8988T (cell line): ENCODE data around the gene UBE4B.
"Not testable (repeated sequence)": the region's sequence is repeated elsewhere in the genome, so short reads cannot be mapped to it uniquely, and the experiment has no call there.

Source experiments
- DNase-seq: peaks from one replicate; pipeline ENCODE4 v3.0.0; 2011

UBE4B gene

DNA sequence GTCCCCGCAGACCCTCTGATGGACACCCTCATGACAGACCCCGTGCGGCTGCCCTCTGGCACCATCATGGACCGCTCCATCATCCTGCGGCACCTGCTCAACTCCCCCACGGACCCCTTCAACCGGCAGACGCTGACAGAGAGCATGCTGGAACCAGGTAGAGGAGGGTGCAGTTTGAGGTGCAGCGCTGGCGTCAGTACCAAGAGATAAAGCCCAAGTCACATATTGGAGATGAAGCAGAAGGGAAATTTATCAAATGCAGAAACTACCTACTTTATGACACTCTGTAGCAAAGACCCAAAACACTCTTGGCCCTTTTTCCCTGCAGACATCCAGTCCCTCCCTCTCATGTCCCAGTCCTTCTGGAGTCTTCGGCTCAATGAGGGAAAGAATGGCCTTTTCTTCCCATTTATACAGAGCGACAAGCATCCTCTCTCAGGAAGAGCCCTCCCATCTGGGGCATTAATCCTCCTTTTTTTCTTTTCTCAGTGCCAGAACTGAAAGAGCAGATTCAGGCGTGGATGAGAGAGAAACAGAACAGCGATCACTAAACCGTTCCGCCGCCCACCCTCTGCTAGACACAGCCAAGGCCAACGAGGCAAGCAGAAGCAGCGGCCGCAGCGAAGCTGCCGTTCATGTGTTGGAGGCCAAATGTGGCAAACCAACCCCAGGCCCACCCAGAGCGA lies 146.8 kb downstream of the UBE4B start:
- no peak for DNase-seq

DNA sequence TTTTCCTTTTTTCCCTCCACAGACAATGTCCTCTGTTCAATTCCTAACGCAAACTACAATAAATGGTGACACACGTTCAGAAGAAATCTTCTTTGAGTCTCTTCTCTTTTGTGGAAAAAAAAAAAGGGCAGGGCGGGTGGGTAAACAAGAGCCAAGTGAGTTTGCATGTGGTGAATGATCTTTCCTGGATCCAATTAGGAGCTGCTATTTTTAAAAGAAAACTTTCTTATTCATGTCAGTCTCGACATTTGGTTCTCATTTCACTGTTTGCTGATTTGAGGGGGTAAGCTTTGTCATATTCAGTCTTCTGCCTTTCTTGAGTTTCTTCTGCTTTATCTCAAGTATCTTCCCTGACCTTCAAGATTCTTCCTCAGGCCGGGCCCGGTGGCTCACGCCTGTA lies 148.4 kb downstream of the UBE4B start:
- no peak for DNase-seq

DNA sequence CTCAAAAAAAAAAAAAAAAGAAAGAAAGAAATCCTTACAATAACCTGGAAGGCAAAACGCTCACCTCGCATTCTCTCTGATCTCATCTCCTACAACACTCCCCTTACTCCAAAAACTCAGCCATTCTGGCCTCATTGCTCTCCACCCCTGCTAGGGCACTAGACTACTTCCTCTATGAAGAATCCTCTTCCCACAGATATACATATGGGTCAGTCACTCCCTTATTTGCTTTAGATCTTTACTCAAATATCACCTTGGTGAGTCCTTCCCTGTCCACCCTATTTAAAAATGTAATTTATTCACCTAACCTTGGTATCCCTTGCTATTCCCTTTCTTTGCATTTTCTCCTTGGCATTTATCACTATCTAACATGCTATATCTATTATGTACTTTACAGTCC lies 153.0 kb downstream of the UBE4B start:
- DNase-seq: no peak

DNA sequence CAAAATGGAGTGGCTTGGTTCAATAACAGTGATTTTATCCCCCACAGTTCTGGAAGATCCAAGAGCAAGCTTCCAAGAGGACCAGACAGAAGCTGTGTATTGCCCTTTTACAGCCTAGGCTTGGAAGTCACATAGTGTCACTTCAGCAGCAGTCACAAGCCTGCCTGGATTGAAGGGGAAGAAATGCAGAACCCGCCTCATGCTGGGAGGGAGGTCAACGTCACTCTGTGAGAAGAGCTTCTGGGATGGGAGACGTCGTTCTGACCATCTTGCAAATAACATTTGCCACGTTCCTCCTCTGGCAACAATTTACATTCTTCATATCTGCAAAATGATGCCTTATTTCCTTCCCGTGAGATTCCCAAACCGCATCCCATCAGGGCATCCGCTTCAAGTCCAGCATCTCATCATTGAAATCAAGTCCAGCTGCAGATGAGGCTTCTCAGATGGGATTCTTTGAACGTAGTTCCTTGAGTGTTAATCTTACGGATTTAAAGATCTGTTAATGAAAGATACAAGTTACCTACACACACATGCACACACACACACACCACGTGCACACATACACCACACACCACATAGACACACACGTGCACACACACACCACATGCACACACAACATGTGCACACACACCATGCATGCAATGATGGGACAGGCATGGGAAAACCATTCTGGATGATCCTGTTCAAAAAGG lies 153.7 kb downstream of the UBE4B start:
- DNase-seq: no peak

DNA sequence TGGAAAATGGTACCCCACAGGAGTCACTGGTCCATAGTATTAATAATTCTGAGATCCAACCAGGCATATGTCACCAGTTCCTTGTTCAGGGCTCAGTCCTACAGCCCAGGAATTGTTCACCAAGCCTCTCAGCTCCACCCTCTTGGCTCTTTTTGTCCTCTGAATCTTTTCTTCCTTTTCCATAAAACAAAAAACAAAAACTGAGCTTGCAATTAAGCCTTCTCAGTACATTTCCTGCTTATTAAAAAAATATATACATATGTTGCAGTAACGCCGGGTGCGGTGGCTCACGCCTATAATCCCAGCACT lies 154.2 kb downstream of the UBE4B start:
- no peak for DNase-seq

DNA sequence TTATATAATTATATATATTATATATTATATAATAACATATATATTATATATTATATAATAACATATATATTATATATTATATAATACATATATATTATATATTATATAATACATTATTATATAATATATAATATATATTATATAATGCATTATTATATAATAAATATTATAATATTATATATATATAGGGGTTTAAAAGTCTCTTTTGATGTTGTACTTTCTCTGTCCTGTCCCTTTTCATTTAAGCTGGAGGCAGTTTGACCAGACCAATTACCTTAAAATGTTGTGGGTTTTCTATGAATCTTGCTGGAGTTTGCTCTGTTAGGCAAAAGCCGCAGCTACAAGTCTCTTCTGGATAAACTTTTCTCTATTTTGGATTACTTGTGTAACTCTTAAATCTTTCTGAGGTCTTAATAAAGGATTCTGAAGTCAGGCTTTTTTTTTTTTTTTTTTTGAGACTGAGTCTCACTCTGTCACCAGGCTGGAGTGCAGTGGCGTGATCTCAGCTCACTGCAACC lies 155.4 kb downstream of the UBE4B start:
- no peak for DNase-seq

DNA sequence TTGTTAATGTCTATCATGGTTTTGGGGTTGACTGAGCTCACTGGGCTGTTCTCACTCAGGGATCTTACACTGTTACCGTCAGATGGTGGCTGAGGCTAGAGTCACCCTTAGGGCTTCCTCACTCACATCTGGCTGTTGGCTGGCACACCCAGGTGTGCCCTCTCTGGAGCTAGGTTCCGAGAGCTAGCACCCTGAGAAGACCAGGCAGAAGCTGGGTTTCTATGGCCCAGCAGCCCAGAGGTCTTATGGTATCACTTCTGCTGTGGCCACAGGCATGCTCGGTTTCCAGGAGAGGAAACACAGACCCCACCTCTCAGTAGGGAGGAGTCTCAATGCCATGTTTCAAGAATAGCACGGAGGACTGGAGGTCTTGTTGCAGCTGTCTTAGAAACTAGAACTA lies 156.9 kb downstream of the UBE4B start:
- DNase-seq: no peak

DNA sequence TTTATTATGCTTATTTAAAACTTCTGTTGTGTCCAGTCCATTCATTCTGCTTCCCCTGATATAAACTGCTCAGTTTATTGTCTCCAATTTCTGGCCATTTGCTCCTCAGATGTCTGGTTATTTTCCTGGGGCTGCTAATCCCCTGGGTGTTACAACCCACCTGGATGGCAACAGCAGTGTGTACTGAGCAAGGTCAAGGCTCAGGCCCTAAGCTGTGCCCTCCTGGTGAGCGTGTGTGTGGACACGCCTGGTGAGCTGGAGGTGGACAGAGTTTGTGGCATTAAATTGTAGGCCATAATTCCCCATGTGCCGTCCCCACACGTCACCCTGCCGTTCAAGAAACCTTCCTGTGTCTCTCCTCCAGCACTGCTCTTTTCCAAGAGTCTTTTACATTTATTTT lies 159.5 kb downstream of the UBE4B start:
- no peak for DNase-seq

DNA sequence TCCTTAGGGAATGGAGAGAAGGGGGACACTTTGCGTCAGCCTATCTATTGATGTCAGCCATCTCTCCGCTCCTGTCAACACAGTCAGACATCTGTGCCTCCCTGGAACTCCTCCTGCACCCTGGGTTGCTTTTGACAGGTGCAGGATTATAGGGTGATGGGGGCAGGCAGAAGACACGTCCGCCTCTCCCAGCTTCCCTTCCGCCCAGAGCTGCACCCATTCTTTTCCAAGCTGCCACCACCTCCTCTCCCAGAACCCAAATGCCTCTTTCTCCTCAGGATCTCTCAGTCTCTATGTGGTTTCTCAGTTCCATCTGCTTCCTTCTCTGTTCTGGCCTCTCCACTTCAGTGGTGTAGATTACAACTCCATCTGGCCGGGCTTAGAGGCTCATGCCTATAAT lies 160.5 kb downstream of the UBE4B start:
- no peak for DNase-seq

DNA sequence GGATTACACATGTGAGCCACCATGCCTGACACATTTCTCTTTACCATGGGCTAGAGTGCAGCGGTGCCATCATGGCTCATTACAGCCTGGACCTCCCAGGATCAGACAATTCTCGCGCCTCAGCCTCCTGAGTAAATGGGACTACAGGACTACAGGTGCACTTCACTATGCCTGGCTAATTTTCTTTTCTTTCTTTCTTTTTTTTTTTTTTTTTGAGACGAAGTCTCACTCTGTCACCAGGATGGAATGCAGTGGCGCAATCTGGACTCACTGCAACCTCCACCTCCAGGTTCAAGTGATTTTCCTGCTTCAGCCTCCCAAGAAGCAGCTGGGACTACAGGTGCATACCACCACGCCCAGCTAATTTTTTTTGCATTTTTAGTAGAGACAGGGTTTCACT lies 162.8 kb downstream of the UBE4B start:
- no peak for DNase-seq

DNA sequence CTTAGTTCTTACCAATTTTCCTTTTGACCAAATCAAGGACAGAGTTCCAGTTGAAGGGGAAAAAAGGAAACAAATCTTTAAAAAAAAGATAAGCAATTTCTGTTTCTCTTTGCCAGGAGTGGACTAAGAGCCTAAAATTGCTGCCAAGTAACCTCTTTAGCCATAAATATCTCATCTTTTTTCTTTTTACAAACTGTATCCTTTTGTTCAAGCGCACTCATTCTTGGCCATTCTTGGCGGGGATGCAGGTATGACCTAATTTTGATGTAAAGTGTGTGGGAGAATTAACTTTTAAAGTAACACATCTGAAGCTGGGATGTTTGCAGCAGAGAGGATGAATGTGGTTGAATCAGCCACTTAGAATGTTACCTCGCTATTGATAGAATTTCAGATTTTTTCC lies 164.2 kb downstream of the UBE4B start:
- no peak for DNase-seq

DNA sequence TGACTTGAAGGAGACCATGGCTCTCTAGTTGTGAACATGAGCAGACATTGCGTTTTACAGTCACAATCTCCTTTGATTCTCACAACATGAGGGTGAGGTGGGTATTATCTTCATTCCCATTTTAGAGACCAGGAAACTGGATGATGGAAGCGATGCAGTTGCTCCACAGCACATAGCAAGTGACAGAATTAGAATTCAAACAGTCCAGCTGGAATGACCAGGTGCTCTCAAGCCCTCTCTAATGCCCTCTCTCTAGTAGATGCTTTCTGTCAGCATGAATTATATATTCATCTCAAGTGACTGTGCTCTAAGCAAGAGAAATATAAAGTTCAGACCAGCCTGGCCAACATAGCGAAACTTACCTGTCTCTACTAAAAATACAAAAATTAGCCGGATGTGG lies 167.9 kb downstream of the UBE4B start:
- no peak for DNase-seq

DNA sequence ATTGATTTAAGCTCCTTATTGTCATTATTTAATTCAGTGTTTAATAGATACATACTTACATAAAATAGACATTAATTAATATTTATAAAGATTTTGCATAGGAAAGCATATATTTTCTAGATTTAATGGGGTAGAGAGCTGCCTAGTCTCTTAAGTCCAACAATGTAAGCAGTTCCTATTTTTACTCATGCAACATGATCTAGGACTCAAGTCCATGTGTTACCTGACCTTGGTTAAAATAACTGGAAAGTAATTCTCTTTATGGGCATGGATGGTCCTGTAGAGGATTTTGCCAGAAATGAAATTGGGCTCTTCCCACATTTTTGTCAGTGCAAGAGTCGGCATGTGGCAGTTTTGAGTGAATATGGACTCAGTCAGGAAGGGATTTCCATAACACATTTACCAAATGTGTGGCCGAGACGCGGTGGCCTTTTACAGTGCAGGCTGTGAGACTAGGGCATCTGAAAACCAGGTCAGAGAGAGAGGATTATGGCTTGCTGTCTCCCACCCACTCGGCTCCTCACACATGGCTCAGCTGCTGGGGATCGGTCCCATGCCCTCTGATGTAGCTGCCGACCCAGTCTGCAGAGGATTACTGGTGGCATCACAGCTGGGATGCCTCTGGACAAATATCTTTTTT lies 171.4 kb downstream of the UBE4B start:
- DNase-seq: no peak

DNA sequence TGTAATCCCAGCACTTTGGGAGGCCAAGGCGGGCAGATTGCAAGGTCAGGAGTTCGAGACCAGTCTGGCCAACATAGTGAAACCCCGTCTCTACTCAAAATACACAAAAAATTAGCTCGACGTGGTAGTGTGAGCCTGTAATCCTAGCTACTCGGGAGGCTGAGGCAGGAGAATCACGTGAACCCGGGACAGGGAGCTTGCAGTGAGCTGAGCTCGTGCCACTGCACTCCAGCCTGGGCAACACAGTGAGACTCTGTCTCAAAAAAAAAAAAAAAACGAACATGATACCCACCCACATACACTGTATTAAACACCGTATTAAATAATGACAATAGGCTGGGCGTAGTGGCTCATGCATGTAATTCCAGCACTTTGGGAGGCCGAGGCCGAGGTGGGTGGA lies 172.4 kb downstream of the UBE4B start:
- not testable (repeated sequence) for DNase-seq

DNA sequence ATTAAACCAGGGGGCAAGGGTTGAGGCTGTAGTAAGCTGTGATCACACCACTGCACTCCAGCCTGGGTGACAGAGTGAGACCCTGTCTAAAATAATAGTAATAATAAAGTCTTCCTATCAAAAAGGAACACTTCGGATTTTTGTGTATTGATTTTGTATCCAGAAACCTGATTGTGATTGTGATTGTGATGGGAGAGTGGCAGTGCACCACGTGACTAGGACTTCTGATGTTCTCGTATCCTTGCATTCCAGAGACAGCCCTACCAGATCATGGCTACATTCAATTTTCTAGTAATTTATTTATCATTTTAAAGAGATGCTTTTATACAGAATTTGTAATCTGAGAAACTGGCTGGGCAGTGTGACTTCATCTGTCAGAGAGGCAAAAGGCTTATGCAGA lies 175.1 kb downstream of the UBE4B start:
- DNase-seq: no peak

DNA sequence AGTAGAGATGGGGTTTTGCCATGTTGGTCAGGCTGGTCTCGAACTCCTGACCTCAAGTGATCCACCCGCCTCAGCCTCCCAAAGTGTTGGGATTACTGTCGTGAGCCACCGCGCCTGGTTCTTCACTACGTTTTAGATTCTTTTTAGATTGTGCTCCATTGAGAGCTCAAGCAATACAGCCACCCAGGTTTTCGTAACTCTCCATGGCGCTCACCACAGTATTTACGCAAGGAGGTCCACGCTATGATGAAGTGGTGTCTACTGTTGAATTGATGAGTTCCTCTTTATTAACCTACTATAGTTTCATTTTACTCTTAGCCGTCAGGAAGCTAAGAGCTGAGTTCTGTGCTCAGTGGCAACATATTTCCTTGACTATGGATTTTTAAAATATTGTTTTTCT lies 175.8 kb downstream of the UBE4B start:
- DNase-seq: no peak

DNA sequence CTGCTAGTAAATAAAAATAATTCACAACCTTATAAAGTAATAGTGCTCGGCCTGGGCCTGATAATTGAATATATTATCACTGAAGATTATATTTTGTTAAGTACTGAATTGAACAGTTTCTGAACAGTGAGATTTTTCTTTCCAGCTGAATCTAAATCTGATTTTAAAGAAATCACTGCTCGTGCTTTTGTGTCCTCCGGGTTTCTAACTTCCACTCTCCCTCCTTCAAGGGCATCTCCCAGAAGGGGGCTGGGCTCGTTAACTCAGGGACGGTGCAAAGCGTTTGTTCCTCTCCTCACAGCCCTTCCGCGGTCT lies 176.8 kb downstream of the UBE4B start:
- DNase-seq: no peak

DNA sequence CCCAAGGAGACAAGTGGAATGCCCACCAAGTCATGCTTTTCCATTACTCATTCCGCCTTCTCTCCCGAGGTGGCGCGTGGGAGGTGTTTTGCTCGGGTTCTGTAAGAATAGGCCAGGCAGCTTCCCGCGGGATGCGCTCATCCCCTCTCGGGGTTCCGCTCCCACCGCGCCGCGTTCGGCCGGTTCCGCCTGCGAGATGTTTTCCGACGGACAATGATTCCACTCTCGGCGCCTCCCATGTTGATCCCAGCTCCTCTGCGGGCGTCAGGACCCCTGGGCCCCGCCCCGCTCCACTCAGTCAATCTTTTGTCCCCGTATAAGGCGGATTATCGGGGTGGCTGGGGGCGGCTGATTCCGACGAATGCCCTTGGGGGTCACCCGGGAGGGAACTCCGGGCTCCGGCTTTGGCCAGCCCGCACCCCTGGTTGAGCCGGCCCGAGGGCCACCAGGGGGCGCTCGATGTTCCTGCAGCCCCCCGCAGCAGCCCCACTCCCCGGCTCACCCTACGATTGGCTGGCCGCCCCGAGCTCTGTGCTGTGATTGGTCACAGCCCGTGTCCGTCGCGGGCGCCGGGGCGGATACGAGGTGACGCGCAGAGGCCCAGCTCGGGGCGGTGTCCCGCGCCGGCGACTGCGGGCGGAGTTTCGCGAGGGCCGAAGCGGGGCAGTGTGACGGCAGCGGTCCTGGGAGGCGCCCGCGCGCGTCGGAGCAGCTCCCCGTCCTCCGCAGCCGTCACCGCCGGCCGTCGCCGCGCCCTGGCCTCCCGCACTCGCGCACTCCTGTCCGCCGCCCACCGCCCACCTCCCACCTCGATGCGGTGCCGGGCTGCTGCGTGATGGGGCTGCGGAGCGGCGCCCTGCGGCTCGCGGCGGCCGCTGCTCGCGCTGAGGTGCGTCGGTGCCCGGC lies 177.4 kb downstream of the UBE4B start, which contains the start of gene KIF1B:
KIF1B (plus strand) TSS at position 666 of the 906 bp plus-strand sequence. CDS start 21,759 bp downstream, outside the sequence.
- DNase-seq: peak; percentile 95

DNA sequence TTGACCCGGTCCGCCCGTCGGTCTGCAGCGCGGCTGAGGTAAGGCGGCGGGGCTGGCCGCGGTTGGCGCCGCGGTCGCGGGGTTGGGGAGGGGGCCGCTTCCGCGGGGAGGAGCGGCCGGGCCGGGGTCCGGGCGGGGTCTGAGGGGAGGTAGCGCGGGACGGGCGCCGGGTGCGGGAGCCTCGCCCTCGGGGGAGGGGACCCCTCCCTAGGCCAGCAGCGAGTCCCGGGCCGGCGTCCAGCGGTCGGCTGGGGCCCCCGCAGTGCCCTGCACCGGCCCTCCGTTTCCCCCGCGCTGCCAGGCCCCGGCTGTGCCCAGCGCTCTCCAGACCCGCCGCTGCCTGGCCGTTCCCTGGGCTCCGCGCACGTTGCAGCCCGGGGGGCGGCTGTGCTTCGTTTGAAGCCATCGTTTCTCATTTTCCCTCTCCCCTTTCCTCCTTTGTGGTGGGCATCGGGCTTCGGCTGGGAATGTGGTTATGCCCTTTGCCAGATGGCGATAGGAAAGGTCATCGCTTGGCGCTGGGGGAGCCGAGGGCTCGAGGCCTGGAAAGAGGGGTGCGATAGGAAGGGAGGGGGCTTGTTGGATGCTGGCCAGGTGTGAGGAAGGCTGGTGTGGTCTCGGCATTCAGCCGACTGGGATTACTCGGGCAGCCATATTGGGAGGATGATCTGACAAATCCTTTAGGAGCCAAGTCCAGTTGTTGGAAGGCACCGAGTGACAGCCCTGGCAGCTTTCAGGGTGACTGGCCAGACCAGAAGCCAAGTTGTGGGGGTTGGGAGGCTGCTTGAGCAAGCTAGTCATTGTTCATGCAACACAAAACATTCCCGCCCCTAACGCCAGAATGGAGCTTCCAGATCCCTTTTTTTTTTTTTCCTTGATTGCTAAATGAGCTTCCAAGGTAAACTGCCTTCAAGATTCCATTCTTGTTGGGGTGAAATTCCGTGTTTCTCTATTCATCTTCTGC lies 178.4 kb downstream of the UBE4B start:
- DNase-seq: peak; percentile 46

DNA sequence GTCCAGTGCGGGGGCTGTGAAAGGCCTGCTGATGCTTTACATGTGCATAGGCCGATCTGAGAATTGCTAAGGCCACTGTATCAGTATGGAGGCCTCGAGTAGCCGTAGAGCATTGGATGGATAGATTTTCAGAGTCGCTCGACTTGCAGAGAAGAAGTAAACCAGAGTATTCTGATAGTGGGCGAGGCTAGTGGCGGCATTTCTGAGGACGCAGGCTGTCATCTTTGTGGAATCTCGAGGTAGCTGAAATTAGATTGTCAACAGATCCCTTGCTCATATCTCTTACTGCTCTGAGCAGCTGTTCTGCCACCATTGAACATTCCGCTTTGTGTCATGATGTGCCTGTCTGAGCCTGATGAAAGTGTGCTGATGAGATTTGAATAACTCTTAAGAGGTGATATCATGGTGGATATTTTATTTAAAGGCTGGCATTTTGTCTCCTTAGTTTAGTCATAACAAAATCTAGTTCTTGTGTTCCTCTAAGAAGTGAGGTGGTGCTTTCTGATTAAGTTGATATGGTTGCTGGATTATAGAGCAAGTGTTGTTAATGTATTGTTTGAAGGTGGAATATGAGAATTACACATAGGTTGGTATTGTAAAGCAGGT lies 179.2 kb downstream of the UBE4B start:
- peak; percentile 18 for DNase-seq

DNA sequence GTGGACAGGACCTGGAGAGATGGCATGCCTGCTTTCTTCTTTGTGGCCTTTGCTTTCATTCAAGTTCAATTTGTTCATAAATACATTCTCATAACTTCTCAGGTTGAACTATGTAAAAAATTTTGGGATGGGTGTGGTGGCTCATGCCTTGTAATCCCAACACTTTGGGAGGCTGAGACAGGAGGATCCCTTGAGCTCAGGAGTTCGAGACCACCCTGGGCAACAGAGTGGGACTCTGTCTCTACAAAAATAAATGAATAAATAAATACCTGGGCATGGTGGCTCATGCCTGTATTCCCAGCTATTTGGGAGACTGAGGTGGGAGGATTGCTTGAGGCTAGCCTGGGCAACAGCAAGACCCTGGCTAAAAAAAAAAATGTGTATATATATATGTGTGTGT lies 179.7 kb downstream of the UBE4B start:
- no peak for DNase-seq
